Measurements from ENCODE around the gene DDX19B. TPM values are rescaled to one million over a fixed set of nuclear protein-coding genes. Genes with fewer than 3 reads are reported as not detected.
A peak's percentile ranks its signal among the peaks of the same experiment; 100 is the strongest.
"Not testable (repeated sequence)": the region's sequence is repeated elsewhere in the genome, so short reads cannot be mapped to it uniquely, and the experiment has no call there.

DDX19B gene
- polyA plus RNA-seq, 4 donors, result 34.0 to 39.3 (median 35.7) TPM

DNA sequence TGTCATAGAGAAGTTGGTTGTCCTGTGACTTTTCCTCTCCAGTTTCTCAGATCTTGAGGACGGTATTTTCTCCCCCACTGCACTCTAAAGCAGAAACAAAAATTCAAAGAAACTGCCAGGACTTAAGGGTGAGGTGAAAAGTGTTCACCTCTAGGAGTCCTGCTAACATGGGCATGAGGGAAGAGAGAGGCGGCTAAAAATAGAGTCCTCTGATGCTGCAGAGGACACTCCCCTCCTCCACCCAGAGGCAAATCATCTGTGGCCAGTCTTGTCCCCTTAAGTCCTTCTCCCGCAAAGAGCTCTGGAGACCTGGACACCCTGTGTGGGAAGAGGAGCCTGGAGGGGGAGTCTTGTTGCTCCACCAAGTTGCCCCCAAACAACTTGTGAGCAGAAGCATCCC, 43.0 kb downstream of the DDX19B start:
- no peak for DNase-seq (ENCODE audit: low read depth in 4 of 4, low spot score in 2 of 4)

GRCh38 chr16:70345840-70346239, 46.9 kb downstream of the DDX19B start:
- DNase-seq (ENCODE audit: low read depth in 4 of 4, low spot score in 2 of 4), result no peak

GRCh38 chr16:70348991-70349390, 50.0 kb downstream of the DDX19B start:
- no peak for DNase-seq (ENCODE audit: low read depth in 4 of 4, low spot score in 2 of 4)

- DNase-seq (ENCODE audit: low read depth in 4 of 4, low spot score in 2 of 4), result no peak
These were observed 50.8 kb downstream of the DDX19B start for GRCh38 chr16:70349783-70350182.

DNA sequence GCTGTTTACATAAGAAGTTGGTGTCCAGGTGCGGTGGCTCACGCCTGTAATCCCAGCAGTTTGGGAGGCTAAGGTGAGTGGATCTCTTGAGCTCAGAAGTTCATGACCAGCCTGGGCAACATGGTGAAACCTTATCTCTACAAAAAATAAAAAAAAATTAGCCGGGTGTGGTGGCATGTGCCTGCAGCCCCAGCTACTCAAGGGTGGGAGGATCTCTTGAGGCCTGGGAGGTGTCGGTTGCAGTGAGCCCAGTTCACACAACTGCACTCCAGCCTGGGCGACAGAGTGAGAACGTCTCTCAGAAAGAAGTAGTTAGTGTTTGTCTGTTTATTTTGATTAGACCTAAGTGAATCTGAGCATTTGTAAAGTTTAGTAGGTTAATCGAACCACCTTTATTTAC, 60.6 kb downstream of the DDX19B start:
- DNase-seq (ENCODE audit: low read depth in 4 of 4, low spot score in 2 of 4), result no peak

DNA sequence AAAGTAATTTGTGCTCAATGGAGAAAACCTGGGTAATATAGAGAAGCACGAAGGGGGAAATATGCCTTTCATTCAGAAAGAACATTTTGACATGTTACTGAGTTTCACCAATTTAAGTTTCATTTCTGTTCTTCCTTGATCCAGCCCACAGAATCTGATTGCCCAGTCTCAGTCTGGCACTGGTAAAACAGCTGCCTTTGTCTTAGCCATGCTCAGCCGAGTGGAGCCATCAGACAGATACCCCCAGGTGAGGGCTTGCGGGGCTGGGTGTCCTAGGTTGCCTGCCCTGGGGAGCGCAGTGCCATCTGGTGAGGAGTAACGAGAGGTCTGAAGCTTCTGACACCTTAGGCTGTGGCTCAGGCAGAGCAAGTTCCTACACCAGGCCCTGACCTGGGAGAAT, 65.4 kb downstream of the DDX19B start:
- DNase-seq (ENCODE audit: low read depth in 4 of 4, low spot score in 2 of 4), result no peak

- DNase-seq (ENCODE audit: low read depth in 4 of 4, low spot score in 2 of 4), result not testable (repeated sequence)
These were observed 71.2 kb downstream of the DDX19B start for GRCh38 chr16:70370145-70370544.

GRCh38 chr16:70370924-70371323, 71.9 kb downstream of the DDX19B start:
- no peak for DNase-seq (ENCODE audit: low read depth in 4 of 4, low spot score in 2 of 4)

GRCh38 chr16:70372921-70373728, 74.1 kb downstream of the DDX19B start:
- no peak for DNase-seq (ENCODE audit: low read depth in 4 of 4, low spot score in 2 of 4)

GRCh38 chr16:70374213-70374612, 75.2 kb downstream of the DDX19B start:
- no peak for DNase-seq (ENCODE audit: low read depth in 4 of 4, low spot score in 2 of 4)

- DNase-seq (ENCODE audit: low read depth in 4 of 4, low spot score in 2 of 4), result no peak
These were observed 76.9 kb downstream of the DDX19B start for GRCh38 chr16:70375636-70376611.

DNA sequence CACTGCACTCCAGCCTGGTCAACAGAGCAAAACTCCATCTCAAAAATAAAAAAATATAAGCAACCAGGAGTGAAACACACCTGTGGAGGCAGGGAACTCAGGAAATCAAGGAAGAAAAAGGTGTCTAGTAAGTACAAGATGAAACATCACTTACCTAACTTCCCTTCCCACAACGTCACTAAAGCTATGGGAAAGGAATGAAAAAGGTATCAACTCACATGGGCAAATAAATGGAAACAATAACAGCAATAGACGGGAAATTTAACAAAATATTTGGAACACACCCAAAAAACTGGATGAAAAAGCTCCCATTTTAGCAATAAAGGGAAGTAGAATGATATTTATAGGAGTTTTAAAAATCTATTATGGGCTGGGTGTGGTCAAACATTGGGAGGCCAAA, 78.8 kb downstream of the DDX19B start:
- no peak for DNase-seq (ENCODE audit: low read depth in 4 of 4, low spot score in 2 of 4)

DNA sequence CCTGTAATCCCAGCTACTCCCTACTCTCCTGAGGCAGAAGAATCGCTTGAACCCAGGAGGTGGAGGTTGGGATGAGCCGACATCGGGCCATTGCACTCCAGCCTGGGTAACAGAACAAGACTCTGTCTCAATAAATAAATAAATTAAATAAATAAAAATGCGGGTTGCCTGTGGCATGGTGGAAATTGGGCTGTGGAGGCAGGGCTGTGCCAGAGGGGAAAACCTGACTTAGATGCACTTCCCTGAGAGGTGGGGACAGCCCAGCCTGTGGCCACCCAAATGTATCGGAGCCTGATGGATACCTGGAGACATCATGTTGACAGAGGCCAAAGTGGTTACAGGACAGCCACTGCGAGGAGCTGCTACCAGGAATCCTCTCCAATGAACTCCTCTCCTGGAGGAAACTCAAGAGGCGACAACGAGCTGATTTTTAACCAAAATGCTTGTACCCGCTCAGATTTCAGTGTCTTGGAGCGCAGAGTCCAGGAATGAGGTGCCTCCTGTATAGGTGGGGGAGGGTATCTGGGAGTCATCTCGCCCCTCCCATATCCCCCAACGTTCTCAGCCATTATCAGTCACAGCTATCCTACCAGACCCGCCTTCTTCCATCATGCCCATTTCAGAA, 80.0 kb downstream of the DDX19B start:
- no peak for DNase-seq (ENCODE audit: low read depth in 4 of 4, low spot score in 2 of 4)

DNA sequence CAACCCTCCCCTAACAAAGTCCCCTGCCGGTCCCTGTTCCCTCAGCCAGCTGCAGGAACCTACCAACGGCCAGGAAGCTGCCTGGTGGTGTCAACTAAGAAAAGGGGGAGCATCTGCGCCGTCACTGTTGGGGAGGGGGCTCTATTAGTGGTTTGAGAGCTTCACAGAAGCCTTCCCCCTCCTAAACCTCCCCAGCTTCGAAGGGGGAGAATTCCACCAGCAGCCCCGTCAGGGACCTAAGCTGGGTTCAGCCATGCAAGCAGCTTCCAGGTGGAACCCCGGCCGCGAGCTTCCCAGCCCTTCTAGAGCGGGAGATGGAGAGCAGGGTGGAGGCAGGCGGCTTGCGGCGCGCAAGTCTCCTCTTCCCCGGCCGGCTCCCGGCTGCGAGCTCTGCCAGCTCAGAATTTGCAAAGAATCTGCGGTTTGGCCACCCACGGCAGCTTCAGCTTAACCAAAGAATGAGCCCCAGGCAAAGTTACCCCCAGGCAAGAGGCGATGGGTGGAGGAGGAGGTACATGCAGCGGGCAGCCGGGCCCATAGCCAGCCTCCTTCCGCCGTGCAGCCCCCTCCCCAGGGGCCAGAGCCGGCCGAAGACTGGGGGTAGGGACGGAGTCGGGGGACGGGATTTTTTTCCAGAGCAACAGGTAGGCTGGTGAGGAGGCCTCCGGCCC, 81.4 kb downstream of the DDX19B start:
- DNase-seq (ENCODE audit: low read depth in 4 of 4, low spot score in 2 of 4), result peak in 2 of 4 donors; percentile 16 to 21

DNA sequence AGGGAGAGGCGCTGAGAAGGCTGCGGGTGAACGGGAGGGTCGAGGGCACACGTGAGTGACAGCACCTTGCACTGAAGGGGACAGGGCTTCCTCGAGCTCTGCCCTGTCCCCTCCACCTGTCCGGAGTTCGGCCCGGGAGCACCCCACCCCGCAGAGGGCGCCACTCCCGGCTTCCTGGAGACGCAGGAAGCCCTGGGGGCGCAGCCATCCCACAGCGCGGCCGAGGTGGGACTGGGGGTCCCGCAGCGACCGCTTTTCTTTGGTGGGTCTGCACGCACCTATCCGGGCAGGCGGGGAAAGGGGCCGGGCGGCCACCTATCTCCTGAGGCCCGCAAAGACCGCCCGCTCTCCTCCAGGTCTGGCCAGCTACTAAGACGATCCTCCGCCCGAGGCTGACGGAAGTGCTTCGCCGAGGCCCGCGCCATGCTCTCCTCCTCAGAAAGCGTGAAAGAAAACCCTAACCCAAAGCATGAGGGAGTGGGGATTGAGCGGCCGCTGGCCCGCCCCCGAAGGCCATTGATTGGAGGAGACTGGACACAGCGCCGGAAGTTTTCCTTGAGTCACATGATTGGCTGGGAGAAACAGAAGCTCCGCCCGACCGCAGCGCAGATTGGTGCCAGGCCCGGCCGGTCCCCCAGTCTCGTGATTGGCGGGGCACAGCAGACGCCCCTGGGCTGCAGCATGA, 82.1 kb downstream of the DDX19B start:
- DNase-seq (ENCODE audit: low read depth in 4 of 4, low spot score in 2 of 4), result peak; percentile 83 to 96 (median 88)

DNA sequence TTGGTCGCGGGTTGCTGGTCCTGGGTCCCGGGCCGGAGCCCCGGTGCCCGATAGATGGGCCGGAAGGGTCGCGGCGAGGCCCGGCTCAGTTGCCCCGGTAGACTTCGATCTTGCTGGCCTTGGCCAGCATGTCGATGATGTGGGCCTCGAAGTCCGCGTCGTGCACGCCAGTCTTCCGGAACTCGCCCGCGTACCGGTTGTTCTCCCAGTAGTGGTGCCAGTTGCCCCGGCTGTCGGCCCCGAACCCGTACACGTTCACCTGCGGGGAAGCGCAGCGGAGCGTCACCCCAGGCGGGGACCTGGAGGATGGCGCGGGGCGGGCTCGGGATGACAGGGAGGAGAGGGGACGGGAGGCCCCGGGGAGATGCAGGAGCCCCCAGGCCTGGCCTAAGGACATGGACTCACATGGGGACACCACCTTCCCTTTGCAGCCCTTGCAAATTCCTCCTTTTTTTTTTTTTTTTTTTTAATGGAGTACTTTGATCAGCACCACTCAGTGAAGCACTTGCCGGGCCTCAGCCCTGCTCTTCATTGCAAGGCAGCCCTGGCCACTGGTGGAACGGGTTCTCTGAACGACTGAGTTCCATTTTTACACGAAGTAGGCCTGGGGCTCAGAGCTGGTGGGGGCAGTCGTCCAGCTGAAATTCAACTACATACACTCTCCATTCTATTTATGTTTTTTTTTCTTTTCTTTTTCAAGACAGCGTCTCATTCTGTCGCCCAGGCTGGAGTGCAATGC, 82.8 kb downstream of the DDX19B start:
- no peak for DNase-seq (ENCODE audit: low read depth in 4 of 4, low spot score in 2 of 4)

GRCh38 chr16:70383421-70383960, 84.5 kb downstream of the DDX19B start:
- no peak for DNase-seq (ENCODE audit: low read depth in 4 of 4, low spot score in 2 of 4)
